Measurements from ENCODE around the gene KRTAP12-3. TPM values are rescaled to one million over a fixed set of nuclear protein-coding genes. Genes with fewer than 3 reads are reported as not detected.

KRTAP12-3 gene
- not detected in 2 replicates for total RNA-seq

GRCh38 chr21:44657635-44658540 is at the start of gene KRTAP12-3:
Gene KRTAP12-3, plus strand, starts transcription at chr21:44657932. Its CDS starts 48 bp downstream, at chr21:44657980.

DNA sequence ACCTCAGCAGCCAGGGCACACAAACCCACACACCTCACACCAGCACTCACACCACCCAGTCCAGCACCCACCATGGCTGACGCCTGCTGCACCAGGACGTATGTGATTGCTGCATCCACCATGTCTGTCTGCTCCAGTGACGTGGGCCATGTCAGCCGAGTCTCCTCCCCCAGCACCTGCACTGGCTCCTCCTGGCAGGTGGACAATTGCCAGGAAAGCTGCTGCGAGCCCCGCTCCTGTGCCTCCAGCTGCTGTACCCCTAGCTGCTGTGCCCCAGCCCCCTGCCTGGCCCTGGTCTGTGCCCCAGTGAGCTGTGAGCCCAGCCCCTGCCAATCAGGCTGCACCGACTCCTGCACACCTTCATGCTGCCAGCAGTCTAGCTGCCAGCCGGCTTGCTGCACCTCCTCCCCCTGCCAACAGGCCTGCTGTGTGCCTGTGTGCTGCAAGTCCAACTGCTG is 45.7 kb upstream of the KRTAP12-3 start, which contains the start of gene KRTAP10-8:
Gene KRTAP10-8, plus strand, starts transcription at position 51 of the 458 bp plus-strand sequence. Its CDS starts 22 bp downstream, at position 73.

DNA sequence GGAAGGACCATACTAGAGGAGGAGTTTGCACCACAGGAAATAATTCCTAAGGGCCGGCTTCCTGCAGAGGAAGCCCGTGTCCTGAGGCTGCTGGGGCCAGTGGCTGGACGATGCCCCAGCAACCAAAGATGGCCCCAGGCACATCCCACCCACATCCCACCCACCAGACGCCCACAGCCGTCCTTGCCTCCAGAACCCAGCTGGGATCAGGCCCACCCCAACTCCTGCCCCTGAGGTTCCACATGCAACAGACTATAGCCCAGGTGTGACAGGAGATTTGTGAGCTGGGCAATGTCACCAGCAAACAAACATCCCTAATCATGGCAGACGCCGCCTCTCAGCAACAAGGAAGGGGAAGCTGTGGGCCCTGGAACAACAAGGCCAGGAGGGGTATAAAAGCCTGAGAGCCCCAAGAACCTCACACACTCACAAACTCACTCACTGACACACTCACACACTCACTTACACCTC is 31.0 kb upstream of the KRTAP12-3 start, which contains the start of gene KRTAP10-9:
Gene KRTAP10-9, plus strand, starts transcription at position 421 of the 471 bp plus-strand sequence. CDS start 79 bp downstream, outside the sequence.

DNA sequence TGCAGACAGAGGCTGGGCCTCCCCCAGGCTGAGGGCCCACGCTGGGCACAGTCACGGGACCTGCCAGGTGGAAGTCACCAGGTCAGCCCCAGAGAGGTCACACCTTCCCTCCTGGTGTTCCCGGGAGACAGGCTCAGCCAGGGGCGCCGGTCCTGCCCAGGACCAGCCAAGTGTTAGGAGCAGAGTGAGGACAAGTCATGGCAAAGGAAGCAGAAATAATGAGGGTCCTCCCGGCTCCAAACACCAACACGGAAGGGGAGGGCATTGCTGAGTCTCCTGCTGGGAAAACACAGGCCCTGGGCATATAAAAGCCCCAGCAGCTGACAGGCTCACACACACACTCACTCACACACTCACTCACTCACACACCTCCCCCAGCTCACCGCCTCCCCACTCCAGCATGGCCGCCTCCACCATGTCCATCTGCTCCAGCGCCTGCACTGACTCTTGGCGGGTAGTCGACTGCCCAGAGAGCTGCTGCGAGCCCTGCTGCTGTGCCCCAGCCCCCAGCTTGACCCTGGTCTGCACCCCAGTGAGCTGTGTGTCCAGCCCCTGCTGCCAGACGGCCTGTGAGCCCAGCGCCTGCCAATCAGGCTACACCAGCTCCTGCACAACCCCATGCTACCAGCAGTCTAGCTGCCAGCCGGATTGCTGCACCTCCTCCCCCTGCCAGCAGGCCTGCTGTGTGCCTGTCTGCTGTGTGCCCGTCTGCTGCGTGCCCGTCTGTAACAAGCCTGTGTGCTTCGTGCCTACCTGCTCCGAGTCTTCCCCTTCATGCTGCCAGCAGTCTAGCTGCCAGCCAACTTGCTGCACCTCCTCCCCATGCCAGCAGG is 20.5 kb upstream of the KRTAP12-3 start, which contains the start of gene KRTAP10-10:
Gene KRTAP10-10, plus strand, starts transcription at position 339 of the 833 bp plus-strand sequence. Its CDS starts 62 bp downstream, at position 401.

GRCh38 chr21:44646366-44647221 is 11.1 kb upstream of the KRTAP12-3 start, which contains the start of gene KRTAP10-11:
Gene KRTAP10-11, plus strand, starts transcription at chr21:44646414. Its CDS starts 45 bp downstream, at chr21:44646459.

GRCh38 chr21:44654576-44655175 is 3.1 kb upstream of the KRTAP12-3 start, which contains the start of gene KRTAP12-4:
Gene KRTAP12-4, minus strand, starts transcription at chr21:44654659. Its CDS starts 45 bp downstream, at chr21:44654614.

DNA sequence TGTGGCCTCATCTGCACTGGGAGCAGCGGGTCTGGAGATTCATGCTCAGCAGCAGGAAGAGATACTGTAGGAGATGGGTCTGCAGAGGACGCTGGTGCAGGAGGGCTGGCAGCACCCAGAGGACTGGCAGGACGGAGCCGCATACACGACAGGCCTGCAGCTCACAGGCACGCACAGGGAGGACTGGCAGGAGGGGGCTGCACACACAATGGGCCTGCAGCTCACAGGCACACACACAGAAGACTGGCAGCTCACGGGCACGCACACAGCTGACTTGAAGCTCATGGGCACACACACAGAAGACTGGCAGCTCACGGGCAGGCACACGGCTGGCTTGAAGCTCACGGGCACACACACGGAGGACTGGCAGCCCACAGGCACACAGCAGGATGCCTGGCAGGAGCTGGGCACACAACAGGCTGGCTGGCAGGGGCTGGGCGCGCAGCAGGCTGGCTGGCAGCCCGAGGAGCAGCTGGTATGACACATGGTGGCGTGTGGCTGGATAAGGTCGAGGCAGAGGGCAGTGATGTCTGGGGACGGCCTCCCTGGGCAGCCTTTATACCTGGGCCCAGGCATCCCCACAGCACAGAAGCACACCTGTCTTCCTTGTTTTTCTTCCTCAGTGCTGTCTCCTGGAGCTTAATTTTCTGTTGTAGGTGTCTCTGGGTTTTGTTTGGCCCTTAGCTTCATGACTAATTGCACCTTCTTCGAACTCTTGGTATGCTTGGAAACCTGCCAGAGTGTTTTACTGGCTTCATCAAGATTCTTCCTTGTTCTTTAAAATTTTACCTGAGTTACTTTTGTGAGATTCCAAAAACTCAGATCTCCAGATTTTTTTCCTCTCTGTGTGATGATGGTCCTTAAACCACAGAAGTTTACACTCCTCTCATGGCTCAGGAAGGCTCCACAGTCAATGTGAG is 8.9 kb downstream of the KRTAP12-3 start, which contains the start of gene KRTAP12-2:
Gene KRTAP12-2, minus strand, starts transcription at position 527 of the 920 bp plus-strand sequence. Its CDS starts 41 bp downstream, at position 486.

GRCh38 chr21:44681861-44682579 is 24.3 kb downstream of the KRTAP12-3 start, which contains the start of gene KRTAP12-1:
Gene KRTAP12-1, minus strand, starts transcription at chr21:44682163. Its CDS starts 40 bp downstream, at chr21:44682123.

DNA sequence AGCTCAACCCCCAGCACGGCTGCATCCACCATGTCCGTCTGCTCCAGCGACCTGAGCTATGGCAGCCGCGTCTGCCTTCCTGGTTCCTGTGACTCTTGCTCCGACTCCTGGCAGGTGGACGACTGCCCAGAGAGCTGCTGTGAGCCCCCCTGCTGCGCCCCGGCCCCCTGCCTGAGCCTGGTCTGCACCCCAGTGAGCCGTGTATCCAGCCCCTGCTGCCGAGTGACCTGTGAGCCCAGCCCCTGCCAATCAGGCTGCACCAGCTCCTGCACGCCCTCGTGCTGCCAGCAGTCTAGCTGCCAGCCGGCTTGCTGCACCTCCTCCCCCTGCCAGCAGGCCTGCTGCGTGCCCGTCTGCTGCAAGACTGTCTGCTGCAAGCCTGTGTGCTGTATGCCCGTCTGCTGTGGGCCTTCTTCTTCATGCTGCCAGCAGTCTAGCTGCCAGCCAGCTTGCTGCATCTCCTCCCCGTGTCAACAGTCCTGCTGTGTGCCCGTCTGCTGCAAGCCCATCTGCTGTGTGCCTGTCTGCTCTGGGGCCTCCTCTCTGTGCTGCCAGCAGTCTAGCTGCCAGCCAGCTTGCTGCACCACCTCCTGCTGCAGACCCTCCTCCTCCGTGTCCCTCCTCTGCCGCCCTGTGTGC is 39.6 kb downstream of the KRTAP12-3 start, which contains the start of gene KRTAP10-12:
Gene KRTAP10-12, plus strand, starts transcription at position 1 of the 639 bp plus-strand sequence. Its CDS starts 30 bp downstream, at position 31.

Other genes with a start within 250 kb of the KRTAP12-3 start
- gene LRRC3, start 202.4 kb upstream of the KRTAP12-3 start, total RNA-seq = 3.0 and 3.5 TPM in 2 replicates
- gene KRTAP10-1, start 117.7 kb upstream of the KRTAP12-3 start, total RNA-seq = not detected in 2 replicates
- not detected in 2 replicates for gene KRTAP10-2, start 106.4 kb upstream of the KRTAP12-3 start, total RNA-seq
- not detected in 2 replicates for gene KRTAP10-3, start 99.1 kb upstream of the KRTAP12-3 start, total RNA-seq
- not detected in 2 replicates for gene KRTAP10-4, start 84.2 kb upstream of the KRTAP12-3 start, total RNA-seq
- gene KRTAP10-5, start 77.3 kb upstream of the KRTAP12-3 start, total RNA-seq = not detected in 2 replicates
- not detected in 2 replicates for gene KRTAP10-6, start 65.4 kb upstream of the KRTAP12-3 start, total RNA-seq
- gene KRTAP10-7, start 57.3 kb upstream of the KRTAP12-3 start, total RNA-seq = not detected in 2 replicates
- not detected in 2 replicates for gene KRTAP10-8, start 45.9 kb upstream of the KRTAP12-3 start, total RNA-seq
- gene KRTAP10-9, start 30.8 kb upstream of the KRTAP12-3 start, total RNA-seq = not detected in 2 replicates
- gene KRTAP10-10, start 20.6 kb upstream of the KRTAP12-3 start, total RNA-seq = not detected in 2 replicates
- not detected in 2 replicates for gene KRTAP10-11, start 11.5 kb upstream of the KRTAP12-3 start, total RNA-seq
- gene KRTAP12-4, start 3.3 kb upstream of the KRTAP12-3 start, total RNA-seq = not detected in 2 replicates
- not detected in 2 replicates for gene KRTAP12-2, start 9.0 kb downstream of the KRTAP12-3 start, total RNA-seq
- gene KRTAP12-1, start 24.2 kb downstream of the KRTAP12-3 start, total RNA-seq = not detected in 2 replicates
- gene KRTAP10-12, start 39.2 kb downstream of the KRTAP12-3 start, total RNA-seq = not detected in 2 replicates
- gene TSPEAR, start 53.6 kb downstream of the KRTAP12-3 start, total RNA-seq = not detected in 2 replicates
- gene UBE2G2, start 143.9 kb downstream of the KRTAP12-3 start, total RNA-seq = 35.5 and 37.3 TPM in 2 replicates
- 54.7 and 66.2 TPM in 2 replicates for gene SUMO3, start 160.1 kb downstream of the KRTAP12-3 start, total RNA-seq
- 276 and 321 TPM in 2 replicates for gene PTTG1IP, start 215.8 kb downstream of the KRTAP12-3 start, total RNA-seq